ENCODE data around the gene CNTNAP2.

GRCh38 chr7:148410905-148411304 is 2294.3 kb downstream of the CNTNAP2 start:
- TF ChIP-seq POLR2A (IDR thresholded peaks at IDR 0.05; ENCODE audit: low read length), result no peak
- TF ChIP-seq GATA1 (IDR thresholded peaks at IDR 0.05; ENCODE audit: low read depth, low read length), result no peak
